H9 (cell line): Measurements from ENCODE around the gene ISYNA1. TPM values are rescaled to one million over a fixed set of nuclear protein-coding genes. Genes with fewer than 3 reads are reported as not detected.

Source experiments
- DNase-seq: peaks from one replicate; pipeline ENCODE4 v3.0.0-alpha.2; 2017
- H2AFZ ChIP-seq: one replicate; pipeline ENCODE4 v1.6.1; 2013; ENCODE audit warnings: mild to moderate bottlenecking, low read length, control low read depth, moderate library complexity
- H2AK5ac ChIP-seq: 2 replicates; pipeline ENCODE4 v1.6.1; 2013; ENCODE audit warnings: low read length, control low read depth, mixed read lengths; ENCODE audit not compliant: insufficient read length
- H2BK120ac ChIP-seq: one replicate; pipeline ENCODE4 v1.6.1; 2013; ENCODE audit warnings: low read depth, mild to moderate bottlenecking, low read length, control low read depth, inconsistent platforms; ENCODE audit not compliant: poor library complexity, severe bottlenecking
- H2BK12ac ChIP-seq: 2 replicates; pipeline ENCODE4 v1.6.1; 2013; ENCODE audit warnings: low read length, control low read depth, mixed read lengths, low read depth; ENCODE audit not compliant: insufficient read length
- H2BK15ac ChIP-seq: 2 replicates; pipeline ENCODE4 v1.6.1; 2013; ENCODE audit warnings: low read depth, low read length, control low read depth
- H2BK20ac ChIP-seq: one replicate; pipeline ENCODE4 v1.6.1; 2013; ENCODE audit warnings: low read depth, mild to moderate bottlenecking, low read length, control low read depth, inconsistent platforms; ENCODE audit not compliant: poor library complexity, severe bottlenecking
- H2BK5ac ChIP-seq: 2 replicates; pipeline ENCODE4 v1.6.1; 2013; ENCODE audit warnings: low read length, control low read depth, mixed read lengths; ENCODE audit not compliant: insufficient read length
- H3K14ac ChIP-seq: 2 replicates; pipeline ENCODE4 v1.6.1; 2013; ENCODE audit warnings: low read length, control low read depth; ENCODE audit not compliant: insufficient read depth
- H3K18ac ChIP-seq: 2 replicates; pipeline ENCODE4 v1.6.1; 2013; ENCODE audit warnings: low read depth, mild to moderate bottlenecking, mixed read lengths, low read length, control low read depth; ENCODE audit not compliant: insufficient read length
- H3K23ac ChIP-seq: 2 replicates; pipeline ENCODE4 v1.6.1; 2013; ENCODE audit warnings: low read length, control low read depth, mixed read lengths, low read depth; ENCODE audit not compliant: insufficient read length
- H3K23me2 ChIP-seq: 2 replicates; pipeline ENCODE4 v1.6.1; 2013; ENCODE audit warnings: low read depth, mild to moderate bottlenecking, mixed read lengths, low read length, control low read depth; ENCODE audit not compliant: insufficient read length, poor library complexity, severe bottlenecking
- H3K27ac ChIP-seq: 2 replicates; pipeline ENCODE4 v1.5.1; 2013; ENCODE audit warnings: low read length, control low read depth, mixed read lengths, low read depth; ENCODE audit not compliant: insufficient read length
- H3K27me3 ChIP-seq: 2 replicates; pipeline ENCODE4 v1.6.1; 2013; ENCODE audit warnings: low read length, control low read depth, inconsistent platforms; ENCODE audit not compliant: insufficient read depth
- H3K4ac ChIP-seq: 2 replicates; pipeline ENCODE4 v1.6.1; 2013; ENCODE audit warnings: low read depth, mild to moderate bottlenecking, control low read depth, inconsistent platforms, low read length, moderate library complexity
- H3K4me1 ChIP-seq: 2 replicates; pipeline ENCODE4 v1.6.1; 2013; ENCODE audit warnings: low read length, control low read depth, inconsistent platforms; ENCODE audit not compliant: insufficient read depth
- H3K4me2 ChIP-seq: 2 replicates; pipeline ENCODE4 v1.6.1; 2013; ENCODE audit warnings: low read length, control low read depth, mixed read lengths; ENCODE audit not compliant: insufficient read length, insufficient read depth
- H3K56ac ChIP-seq: 2 replicates; pipeline ENCODE4 v1.6.1; 2013; ENCODE audit warnings: low read depth, mild to moderate bottlenecking, mixed read lengths, low read length, control low read depth; ENCODE audit not compliant: insufficient read length
- H3K79me1 ChIP-seq: 2 replicates; pipeline ENCODE4 v1.6.1; 2013; ENCODE audit warnings: low read depth, mild to moderate bottlenecking, moderate library complexity, low read length, control low read depth, inconsistent platforms; ENCODE audit not compliant: insufficient read depth, poor library complexity, severe bottlenecking
- H3K79me2 ChIP-seq: 2 replicates; pipeline ENCODE4 v1.6.1; 2013; ENCODE audit warnings: low read length, control low read depth, inconsistent platforms; ENCODE audit not compliant: insufficient read depth
- H3K9ac ChIP-seq: 2 replicates; pipeline ENCODE4 v1.6.1; 2013; ENCODE audit warnings: low read length, control low read depth, mixed read lengths; ENCODE audit not compliant: insufficient read length; ENCODE audit errors: extremely low read depth
- H3K9me3 ChIP-seq: one replicate; pipeline ENCODE4 v1.6.1; 2013; ENCODE audit warnings: low read depth, low read length, inconsistent platforms; ENCODE audit not compliant: control insufficient read depth
- H3T11ph ChIP-seq: one replicate; pipeline ENCODE4 v1.6.1; 2013; ENCODE audit warnings: mild to moderate bottlenecking, low read length, control low read depth, inconsistent platforms
- H4K20me1 ChIP-seq: one replicate; pipeline ENCODE4 v1.6.1; 2013; ENCODE audit not compliant: control insufficient read depth, insufficient read length, insufficient read depth
- H4K5ac ChIP-seq: 2 replicates; pipeline ENCODE4 v1.6.1; 2013; ENCODE audit warnings: low read depth, mild to moderate bottlenecking, mixed read lengths, low read length, control low read depth; ENCODE audit not compliant: insufficient read length
- H4K8ac ChIP-seq: replicated peaks from 2 replicates; pipeline ENCODE4 v1.6.1; 2013; ENCODE audit warnings: low read length, control low read depth, mixed read lengths, low read depth; ENCODE audit not compliant: insufficient read length
- H4K91ac ChIP-seq: 2 replicates; pipeline ENCODE4 v1.6.1; 2013; ENCODE audit warnings: low read depth, mild to moderate bottlenecking, moderate library complexity, mixed read lengths, low read length, control low read depth; ENCODE audit not compliant: insufficient read length
- H3K27ac Mint-ChIP-seq, 3 experiments: 2 replicates in 2 of 3; 3 replicates in 1 of 3; pipeline ENCODE4 v1.8.0; 2020 to 2021; ENCODE audit warnings: mixed read lengths in 3 of 3, mild to moderate bottlenecking in 1 of 3, moderate library complexity in 1 of 3
- H3K27me3 Mint-ChIP-seq: 2 replicates; pipeline ENCODE4 v1.8.0; 2021; ENCODE audit warnings: low read depth, mild to moderate bottlenecking, moderate library complexity, mixed read lengths
- H3K36me3 Mint-ChIP-seq, 3 experiments: 2 replicates in 2 of 3; 3 replicates in 1 of 3; pipeline ENCODE4 v1.8.0; 2020 to 2021; ENCODE audit warnings: low read depth in 3 of 3, mixed read lengths in 3 of 3; ENCODE audit not compliant: insufficient read depth in 1 of 3
- H3K4me1 Mint-ChIP-seq, 2 experiments: 2 replicates each; pipeline ENCODE4 v1.8.0; 2020; ENCODE audit warnings: mixed read lengths in 2 of 2
- H3K4me3 Mint-ChIP-seq, 2 experiments: 2 replicates in 1 of 2; 3 replicates in 1 of 2; pipeline ENCODE4 v1.8.0; 2020 to 2021; ENCODE audit warnings: mild to moderate bottlenecking in 2 of 2, mixed read lengths in 2 of 2, moderate library complexity in 1 of 2
- H3K9me3 Mint-ChIP-seq, 2 experiments: 2 replicates in 1 of 2; 3 replicates in 1 of 2; pipeline ENCODE4 v1.8.0; 2020; ENCODE audit warnings: mild to moderate bottlenecking in 2 of 2, mixed read lengths in 2 of 2, moderate library complexity in 1 of 2
- CTCF ChIP-seq: fragments of 200-600 bp; sonication (generic); conservative IDR thresholded peaks from 3 replicates; pipeline ENCODE4 v1.8.0; 2021; ENCODE audit warnings: antibody characterized with exemption, mild to moderate bottlenecking
- WGBS: extraction: QIAGEN DNeasy Blood & Tissue Kit; methylation state at CpG from one replicate; pipeline ENCODE4 v1.1.7; 2013; ENCODE audit warnings: missing lambda C conversion rate, low lambda C conversion rate, mixed read lengths; ENCODE audit not compliant: insufficient read length; ENCODE audit errors: extremely low coverage; 5-methylcytosine and 5-hydroxymethylcytosine counted together
- total RNA-seq: library from RNA; stranded (reverse); gene quantifications from 2 replicates; pipeline ENCODE4 v1.2.1, GENCODE V29; 2021

Gene ISYNA1
- total RNA-seq, 1 experiment from 2014 or later = 241 TPM

DNA sequence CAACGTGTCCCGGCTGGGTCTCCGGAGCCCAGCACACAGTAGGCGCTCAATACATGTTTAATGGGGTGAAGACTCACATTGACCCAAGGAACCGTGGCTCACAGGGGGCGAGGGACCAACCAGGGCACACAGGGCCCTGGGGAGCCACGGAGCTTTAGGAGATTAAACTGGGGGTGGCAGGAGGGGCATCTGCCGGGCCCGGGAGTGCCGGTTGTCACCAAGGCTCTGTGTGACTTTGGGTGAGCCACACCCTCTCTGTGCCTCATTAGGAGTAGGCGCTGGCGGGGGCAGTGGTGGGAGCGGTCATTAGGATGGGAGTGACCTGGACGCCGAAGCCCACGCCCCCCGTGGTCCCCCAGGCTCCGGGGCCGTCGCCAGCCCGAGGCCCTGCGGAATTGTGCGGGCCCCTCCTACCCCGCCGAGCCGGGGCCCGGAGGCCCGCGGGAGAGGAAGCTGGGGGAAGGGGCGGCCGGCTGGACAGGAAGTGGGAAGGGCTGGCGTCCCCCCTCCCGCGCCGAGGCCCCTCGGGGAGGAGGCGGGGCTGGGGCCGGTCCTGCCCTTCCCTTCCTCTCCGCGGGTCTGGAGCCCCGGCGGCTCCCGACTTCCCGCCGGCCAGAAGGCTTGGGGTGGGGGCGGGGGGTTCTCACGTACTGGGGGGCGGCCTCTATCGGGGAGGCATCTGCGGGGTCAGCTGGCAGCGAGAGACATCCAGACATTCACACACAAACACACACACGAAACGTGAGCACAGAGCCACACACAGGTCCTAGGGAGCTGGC, 20.5 kb downstream of the ISYNA1 start:
- H3K23me2 ChIP-seq = peaks cover 14% of the 10 kb centered on the region
- H4K20me1 ChIP-seq = no peaks in the 10 kb centered on the region
- H3K27ac ChIP-seq = no peak overlapping the region
- no peak for TF ChIP-seq CTCF
- peak overlapping the region; percentile 35 for H3K4me2 ChIP-seq
- H3K27me3 ChIP-seq = no peaks in the 10 kb centered on the region; the same call in 1 of the 2 replicates
- no peaks in the 10 kb centered on the region; a peak in 2 of 5 replicates for H3K9me3 Mint-ChIP-seq
- H3K56ac ChIP-seq = no peak overlapping the region
- DNase-seq = peak; percentile 85
- no peaks in the 10 kb centered on the region for H3K79me1 ChIP-seq
- no peak overlapping the region for H2AFZ ChIP-seq
- no peak overlapping the region for H3K9ac ChIP-seq
- H3K4me3 Mint-ChIP-seq = peak overlapping the region; percentile 66 to 84
- no CpG with 5 or more reads among the region's 53 CpGs for WGBS
- no peaks in the 10 kb centered on the region for H3K9me3 ChIP-seq
- no peaks in the 10 kb centered on the region; a peak in 1 of 7 replicates for H3K36me3 Mint-ChIP-seq
- no peak overlapping the region for H2BK5ac ChIP-seq
- H2BK120ac ChIP-seq = no peak overlapping the region
- H2AK5ac ChIP-seq = no peak overlapping the region
- H3K4ac ChIP-seq = no peak overlapping the region
- peak overlapping the region in 2 of 3 experiments; percentile 94 to 95; a peak in 6 of 7 replicates for H3K27ac Mint-ChIP-seq
- H3K23ac ChIP-seq = no peak overlapping the region
- no peak overlapping the region for H3T11ph ChIP-seq
- peaks cover 23 to 50% of the 10 kb centered on the region in 2 experiments for H3K4me1 Mint-ChIP-seq
- H4K91ac ChIP-seq = no peak overlapping the region
- no peak overlapping the region for H2BK12ac ChIP-seq
- peaks cover 4% of the 10 kb centered on the region; the same call in 1 of the 2 replicates for H3K4me1 ChIP-seq
- H4K5ac ChIP-seq = no peak overlapping the region
- no peaks in the 10 kb centered on the region for H3K79me2 ChIP-seq
- H3K18ac ChIP-seq = peak overlapping the region; percentile 66
- H3K27me3 Mint-ChIP-seq = peaks cover 61% of the 10 kb centered on the region
- no peak overlapping the region for H4K8ac ChIP-seq
- H2BK15ac ChIP-seq = no peak overlapping the region
- 0 out of 2 replicates have a peak overlapping the region, but pooled peaks have one; percentile 1 for H3K14ac ChIP-seq
- no peak overlapping the region for H2BK20ac ChIP-seq
